Activated T-cell treated with anti-CD3 and anti-CD28 coated beads for 4 hours (primary cell): ENCODE results near the gene TYMP.
"Not testable (repeated sequence)": the region's sequence is repeated elsewhere in the genome, so short reads cannot be mapped to it uniquely, and the experiment has no call there.

Experiments
- DNase-seq: peaks from one replicate; pipeline ENCODE4 v3.0.0-alpha.2; 2020

The TYMP gene

DNA sequence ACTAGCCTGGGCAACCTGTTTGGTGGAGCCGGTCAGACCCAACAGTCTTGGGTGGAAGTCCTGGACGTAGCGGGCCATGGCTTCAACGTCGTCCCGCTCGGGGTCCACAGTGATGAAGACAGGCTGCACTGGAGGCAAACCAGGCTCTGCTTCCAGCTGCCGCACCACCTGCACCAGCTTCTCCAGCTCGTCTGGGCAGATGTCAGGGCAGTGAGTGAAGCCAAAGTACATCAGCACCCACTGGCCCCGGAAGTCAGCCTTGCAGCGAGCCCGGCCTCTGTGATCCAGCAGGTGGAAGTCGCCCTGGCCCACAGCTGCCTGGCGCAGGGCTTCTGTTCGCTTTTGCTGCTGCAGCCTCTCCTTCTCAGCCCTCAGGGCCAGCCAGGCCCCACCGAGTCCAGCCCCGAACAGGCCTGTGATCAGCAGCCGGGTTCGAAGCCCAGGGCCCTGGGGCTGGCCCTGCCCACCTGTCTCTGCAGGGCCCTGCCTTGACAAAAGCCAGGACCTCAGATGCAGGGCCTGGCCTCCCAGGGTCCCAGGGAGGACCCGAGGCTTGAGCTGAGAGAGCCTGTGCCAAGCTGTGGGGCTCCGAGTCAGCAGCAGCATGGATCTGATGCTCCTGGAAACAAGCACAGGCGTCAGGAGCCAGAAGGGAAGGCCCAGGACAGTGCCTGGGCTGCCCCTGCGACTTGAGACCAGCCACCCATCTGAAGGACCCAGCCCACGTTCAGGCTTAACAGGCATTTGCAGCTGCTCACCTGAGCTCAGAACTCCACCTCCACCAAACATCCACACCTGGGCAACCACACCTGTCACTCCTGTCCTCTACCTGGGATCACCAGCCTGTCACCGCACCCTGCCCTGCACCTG lies 5.8 kb downstream of the TYMP start:
- DNase-seq, result no peak

DNA sequence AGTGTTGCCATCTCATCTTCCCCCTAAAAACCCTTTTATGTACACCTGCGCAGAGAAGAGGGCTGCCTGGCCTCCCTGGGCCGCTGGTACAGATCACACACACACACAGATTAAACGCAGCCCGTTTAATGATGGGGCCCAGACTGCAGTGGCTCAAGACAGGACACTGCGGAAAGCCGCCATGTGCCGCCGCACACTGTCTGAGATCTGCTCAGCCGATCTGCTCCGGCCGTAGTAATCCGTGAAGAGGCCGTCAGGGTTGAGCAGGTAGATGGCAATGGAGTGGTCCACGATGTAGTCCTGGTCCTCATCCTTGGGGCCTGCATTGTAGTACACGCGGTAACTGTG lies 6.4 kb downstream of the TYMP start:
- no peak for DNase-seq

GRCh38 chr22:50522806-50523438 lies 6.9 kb downstream of the TYMP start:
- DNase-seq, result no peak

DNA sequence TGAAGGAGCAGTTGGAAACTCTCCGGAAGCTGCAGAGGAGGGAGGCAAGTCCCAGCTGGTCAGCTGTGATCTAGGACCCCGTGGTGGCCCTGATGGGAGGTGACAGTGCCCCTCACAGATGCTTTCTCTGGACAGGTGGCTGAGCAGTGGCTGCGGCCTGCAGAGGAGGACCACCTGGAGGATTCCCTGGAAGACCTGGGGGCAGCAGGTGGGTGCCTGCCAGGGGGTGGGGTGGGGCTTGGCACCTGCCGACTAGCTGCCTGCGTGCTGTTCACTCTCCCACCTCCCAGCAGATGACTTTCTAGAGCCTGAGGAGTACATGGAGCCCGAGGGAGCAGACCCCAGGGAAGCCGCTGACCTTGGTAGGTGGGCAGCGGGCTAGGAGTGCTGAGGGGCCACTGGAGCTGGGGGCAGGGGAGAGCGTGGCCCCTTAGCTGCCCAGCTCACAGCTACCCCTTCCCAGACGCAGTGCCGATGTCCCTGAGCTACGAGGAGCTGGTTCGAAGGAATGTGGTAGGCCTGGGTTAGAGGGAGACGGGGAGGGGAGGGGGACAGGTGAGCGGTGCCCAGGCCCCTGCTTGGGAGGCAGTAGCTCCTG lies 7.5 kb downstream of the TYMP start:
- no peak for DNase-seq

DNA sequence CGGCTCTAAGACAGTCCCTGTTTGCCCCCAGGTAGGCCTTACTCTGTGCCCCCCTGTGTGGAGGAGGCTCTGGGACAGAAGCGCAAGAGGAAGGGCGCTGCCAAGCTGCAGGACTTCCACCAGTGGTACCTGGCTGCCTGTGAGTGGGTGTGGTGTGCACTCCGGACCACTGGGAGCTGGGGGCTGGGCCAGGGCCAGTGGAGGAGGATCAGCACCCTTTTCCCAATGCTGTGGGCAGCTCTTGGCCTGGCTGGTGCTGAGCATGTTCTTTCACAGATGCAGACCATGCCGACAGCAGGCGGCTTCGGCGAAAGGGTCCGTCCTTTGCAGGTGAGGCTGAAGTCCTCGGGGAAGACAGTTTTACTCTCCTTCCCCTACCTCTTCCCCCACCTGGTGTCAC lies 8.1 kb downstream of the TYMP start:
- DNase-seq, result no peak

- no peak for DNase-seq
Observed at GRCh38 chr22:50520826-50521453, 8.9 kb downstream of the TYMP start.

DNA sequence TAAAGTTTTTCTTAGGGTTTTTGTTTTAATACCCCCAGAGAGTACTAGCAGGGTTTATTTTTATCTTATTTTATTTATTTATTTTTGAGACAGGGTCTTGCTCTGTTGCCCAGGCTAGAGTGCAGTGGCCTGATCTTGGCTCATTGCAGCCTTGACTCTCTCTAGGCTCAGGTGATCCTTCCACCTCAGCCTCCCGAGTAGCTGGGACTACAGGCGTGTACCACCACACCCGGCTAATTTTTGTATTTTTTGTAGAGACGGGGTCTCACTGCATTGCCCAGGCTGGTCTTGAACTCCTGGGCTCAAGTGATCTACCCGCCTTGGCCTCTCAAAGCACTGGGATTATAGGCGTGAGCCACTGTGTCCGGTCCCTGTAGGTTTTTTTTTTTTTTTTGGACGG lies 9.6 kb downstream of the TYMP start:
- DNase-seq, result not testable (repeated sequence)

GRCh38 chr22:50519151-50519550 lies 10.7 kb downstream of the TYMP start:
- no peak for DNase-seq

GRCh38 chr22:50518606-50519005 lies 11.2 kb downstream of the TYMP start:
- DNase-seq, result no peak

- DNase-seq, result no peak
Observed at GRCh38 chr22:50517495-50518260, 12.1 kb downstream of the TYMP start.

GRCh38 chr22:50516891-50517290 lies 12.9 kb downstream of the TYMP start:
- DNase-seq, result no peak

GRCh38 chr22:50516068-50516467 lies 13.7 kb downstream of the TYMP start:
- DNase-seq, result no peak

GRCh38 chr22:50513175-50513574 lies 16.6 kb downstream of the TYMP start:
- no peak for DNase-seq

DNA sequence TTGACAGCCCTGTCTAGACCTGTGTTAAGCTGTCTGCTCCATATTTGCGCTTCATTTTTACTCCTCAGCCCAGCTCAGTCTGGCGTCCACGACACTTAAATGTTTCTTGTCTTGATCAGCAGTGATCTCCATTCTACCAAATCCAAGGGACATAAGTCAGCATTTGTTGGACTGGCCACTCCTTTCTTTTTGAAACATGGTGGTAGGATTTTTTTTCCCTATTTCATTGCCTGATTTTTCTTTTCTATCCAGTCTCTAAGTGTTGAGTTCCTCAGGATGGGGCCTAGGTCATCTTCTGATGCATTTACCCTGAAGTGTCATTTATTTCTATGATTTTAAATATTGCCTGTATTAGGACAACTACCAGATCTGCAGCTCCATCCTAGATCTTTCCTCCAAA lies 20.9 kb downstream of the TYMP start:
- no peak for DNase-seq

DNA sequence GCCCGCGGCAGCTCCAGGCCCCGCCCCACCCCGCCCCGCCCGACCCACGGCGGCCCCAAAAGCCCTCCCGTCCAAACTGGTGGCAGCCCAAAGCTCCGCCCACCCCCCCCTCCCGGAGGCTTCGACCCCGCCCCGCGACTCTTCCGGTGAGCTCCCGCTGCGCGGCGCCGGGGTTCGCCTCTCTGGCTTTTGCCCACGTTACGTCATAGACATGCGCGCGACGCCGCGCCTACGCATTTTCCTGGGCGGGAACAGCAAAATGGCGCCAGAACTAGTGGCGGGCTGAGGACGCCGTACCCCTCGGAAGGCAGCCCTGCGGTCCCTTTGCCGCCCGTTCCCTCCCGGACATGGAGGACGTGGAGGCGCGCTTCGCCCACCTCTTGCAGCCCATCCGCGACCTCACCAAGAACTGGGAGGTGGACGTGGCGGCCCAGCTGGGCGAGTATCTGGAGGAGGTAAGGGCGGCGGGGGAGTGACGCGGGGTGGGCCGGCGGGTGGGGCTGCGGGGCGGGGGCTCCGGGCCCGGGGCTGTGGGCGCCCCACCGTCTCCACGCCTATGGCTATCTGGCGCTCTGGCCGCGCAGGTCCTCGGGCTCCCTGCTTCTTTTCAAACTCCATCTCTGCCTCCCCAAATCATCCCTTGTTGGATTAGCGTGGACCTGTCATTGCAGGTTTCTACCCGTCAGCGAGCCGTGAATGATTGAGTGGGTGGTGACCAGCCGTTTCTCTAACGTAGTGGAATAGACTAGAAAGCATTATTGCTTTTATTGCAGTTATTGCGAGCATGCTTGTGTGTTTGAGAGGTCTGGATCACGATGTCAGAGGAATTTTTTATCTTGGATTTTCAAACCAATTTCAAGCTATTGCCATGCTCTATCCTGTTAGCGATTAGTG lies 21.6 kb downstream of the TYMP start, which contains the start of gene NCAPH2:
TSS of gene NCAPH2 (plus strand) at position 234 of the 894 bp plus-strand sequence. CDS start at position 348, 114 bp downstream.
- DNase-seq, result peak; percentile 98

- DNase-seq, result peak; percentile 92
Observed at GRCh38 chr22:50507421-50507990, 22.3 kb downstream of the TYMP start, which contains the start of gene LMF2. LMF2 (minus strand) TSS chr22:50507702; CDS start chr22:50507675, 27 bp downstream.

DNA sequence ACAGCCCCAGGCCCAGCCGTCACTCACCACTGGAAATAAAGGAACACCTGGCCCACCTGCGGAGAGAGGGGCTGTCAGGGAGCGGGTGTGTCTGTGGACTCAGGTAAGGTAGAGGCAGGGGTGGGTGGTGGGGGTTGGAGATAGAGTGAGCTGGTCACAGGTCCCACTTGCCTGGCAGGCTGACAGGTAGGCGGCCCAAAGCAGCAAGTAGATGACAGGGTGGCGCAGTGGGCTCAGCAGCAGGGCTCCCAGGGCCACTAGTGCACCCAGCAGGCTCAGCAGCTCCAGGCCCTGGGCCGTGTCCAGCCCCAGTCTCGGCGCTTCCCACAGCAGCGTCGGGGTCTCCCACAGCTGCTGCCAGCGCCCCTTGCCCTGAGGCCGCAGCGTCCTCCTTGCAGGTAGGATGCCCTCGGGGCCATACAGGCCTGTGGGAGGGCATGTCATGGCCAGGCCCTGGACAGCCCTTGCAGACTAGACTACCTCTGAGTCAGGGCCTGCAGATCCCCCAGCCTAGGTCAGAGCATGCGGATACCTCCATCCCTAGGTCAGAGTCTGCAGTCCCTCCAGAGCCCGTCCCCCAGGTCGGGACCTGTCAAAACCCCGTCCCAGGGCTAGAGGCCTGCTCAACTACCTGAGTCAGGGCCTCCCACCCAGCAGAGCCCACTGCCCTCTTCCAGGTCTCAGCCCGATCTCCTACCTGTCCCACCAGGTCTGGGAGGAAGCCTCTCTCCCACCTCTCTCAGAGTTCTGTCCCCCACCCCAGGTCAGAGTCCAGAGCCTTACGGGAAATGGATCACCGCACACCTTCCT lies 23.0 kb downstream of the TYMP start:
- DNase-seq, result no peak

GRCh38 chr22:50505776-50506610 lies 23.8 kb downstream of the TYMP start:
- DNase-seq, result no peak

DNA sequence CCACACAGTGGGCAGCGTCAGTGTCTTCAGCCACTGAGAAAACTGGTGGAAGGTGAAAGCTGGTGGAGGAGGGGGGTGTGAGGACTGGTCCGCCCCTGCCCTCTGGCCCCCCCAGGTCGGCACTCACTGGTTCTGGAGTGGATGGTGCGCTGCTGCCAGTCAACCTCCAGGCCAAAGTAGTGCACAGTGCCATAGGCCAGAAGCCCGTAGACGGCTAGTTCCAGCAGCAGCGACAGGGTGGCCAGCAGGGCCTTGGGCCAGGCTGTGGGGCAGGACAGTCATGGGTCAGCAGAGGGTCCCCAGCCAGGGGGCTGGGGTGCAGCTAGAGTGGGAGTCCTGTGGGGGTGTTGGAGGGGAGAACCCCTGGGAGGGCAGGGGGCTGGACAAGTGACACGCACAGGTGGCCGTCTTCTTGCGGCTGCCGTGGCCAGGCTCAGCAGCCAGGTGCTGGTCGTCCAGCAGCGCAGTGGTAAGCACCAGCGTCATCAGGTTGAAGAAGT lies 24.5 kb downstream of the TYMP start:
- DNase-seq, result no peak
